EL (cell line): ENCODE data around the gene ATP11A.

Source experiments
- DNase-seq: peaks from one replicate; pipeline ENCODE4 v3.0.0-alpha.2; 2016

The ATP11A gene

GRCh38 chr13:112762690-112763080 lies 72.8 kb downstream of the ATP11A start:
- no peak for DNase-seq

GRCh38 chr13:112764028-112764427 lies 74.2 kb downstream of the ATP11A start:
- DNase-seq: no peak

DNA sequence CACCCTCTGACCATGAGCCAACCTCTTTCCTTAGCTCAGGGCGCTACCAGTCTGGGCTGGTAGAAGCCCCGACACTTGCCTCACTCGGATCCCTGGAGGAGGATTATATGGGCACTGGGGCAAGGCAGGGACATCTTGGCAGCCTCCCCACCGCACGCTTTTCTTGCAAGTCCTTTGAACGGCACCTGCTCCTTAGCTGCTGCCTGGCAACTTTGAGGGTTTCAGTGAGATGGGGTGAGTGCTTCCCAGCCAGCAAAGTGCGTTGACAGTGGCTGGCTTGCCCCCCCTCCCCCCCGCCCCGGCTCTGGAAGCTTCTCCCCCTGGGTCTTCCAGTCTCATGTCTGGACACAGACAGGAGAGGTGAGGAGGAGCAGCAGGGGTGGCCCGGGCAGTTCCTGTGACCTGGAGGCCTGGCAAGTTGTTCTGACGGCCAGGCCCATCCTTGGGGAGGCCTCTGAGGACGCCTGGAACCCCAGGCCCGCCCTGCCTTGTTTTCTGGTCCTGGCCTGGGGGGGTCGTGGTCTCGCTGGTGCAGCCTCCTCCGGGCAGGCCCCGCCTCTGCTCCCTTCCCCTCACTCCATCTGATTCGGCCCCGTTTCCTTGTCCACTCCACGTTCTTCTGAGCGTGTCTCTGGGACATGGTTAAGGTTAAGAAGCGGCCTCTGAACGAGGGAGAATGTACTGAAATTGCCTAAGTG lies 75.2 kb downstream of the ATP11A start:
- DNase-seq: no peak

DNA sequence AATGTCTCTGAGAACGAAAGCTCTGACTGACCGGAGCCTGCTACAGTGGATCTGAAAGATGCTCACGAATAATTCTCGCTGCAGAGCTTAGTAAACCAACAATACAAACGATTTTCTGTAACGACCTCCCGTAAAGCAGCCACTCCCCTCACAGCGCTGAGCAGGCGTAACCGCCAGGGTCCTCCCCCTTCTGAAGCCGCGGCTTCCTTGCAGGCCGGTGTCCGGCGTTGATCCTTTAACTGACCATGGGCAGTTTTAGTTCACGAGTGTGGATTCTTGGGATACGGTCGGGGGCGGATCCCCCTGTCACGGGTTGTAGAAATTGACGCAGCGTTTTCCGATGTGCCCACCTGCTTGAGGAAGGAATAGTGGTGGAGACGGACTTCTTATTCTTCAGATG lies 75.9 kb downstream of the ATP11A start:
- DNase-seq: no peak

- no peak for DNase-seq
Observed at GRCh38 chr13:112766336-112766735, 76.5 kb downstream of the ATP11A start.

GRCh38 chr13:112767506-112768471 lies 78.0 kb downstream of the ATP11A start:
- no peak for DNase-seq

GRCh38 chr13:112768795-112769481 lies 79.1 kb downstream of the ATP11A start:
- DNase-seq: no peak

GRCh38 chr13:112769615-112770014 lies 79.8 kb downstream of the ATP11A start:
- DNase-seq: no peak

GRCh38 chr13:112770504-112770903 lies 80.7 kb downstream of the ATP11A start:
- DNase-seq: no peak

- DNase-seq: no peak
Observed at GRCh38 chr13:112771139-112771876, 81.5 kb downstream of the ATP11A start.

- no peak for DNase-seq
Observed at GRCh38 chr13:112771877-112772538, 82.2 kb downstream of the ATP11A start.

GRCh38 chr13:112772539-112772909 lies 82.7 kb downstream of the ATP11A start:
- no peak for DNase-seq

- no peak for DNase-seq
Observed at GRCh38 chr13:112772929-112773328, 83.1 kb downstream of the ATP11A start.

DNA sequence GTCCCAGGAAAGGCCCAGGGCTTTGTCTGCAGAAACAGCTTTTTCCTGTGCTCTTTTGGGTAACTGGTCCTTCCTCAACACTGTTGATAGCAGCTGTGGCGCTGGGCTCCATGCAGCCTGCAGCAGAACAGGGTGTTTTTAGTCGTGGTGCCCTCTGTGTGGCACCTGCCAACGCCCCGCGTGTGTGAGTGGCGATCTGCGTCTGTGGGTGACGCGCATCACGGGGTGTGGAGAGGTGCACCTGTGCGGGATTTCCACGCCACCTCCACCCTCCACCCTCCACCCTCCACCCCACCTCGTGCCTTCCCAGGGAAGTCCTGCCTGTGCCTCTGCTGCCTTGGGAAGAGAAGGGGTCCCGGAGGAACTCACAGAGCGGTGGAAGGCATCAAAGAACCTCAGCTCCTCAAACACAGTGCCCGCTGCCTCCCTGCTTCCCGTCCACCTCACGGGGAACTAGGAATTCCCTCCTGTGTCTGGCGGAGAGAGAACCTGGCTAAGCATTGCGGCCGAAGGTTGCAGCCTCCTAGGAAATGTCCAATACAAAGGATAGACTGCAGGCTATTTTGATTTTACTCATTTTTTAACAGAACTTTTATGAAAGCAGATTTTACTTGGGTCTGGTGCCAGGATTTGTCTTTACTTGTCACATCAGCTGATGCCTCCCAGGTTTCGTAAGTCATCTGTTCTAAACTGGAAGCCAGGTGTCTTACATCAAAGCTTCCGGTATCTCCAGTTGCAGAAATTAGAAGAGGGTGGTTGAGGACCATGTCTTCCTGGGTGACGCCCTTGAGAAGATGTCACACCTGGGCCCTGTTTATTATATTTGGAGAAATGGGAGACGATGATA lies 84.0 kb downstream of the ATP11A start:
- DNase-seq: no peak

- DNase-seq: no peak
Observed at GRCh38 chr13:112774448-112774792, 84.6 kb downstream of the ATP11A start.

GRCh38 chr13:112774829-112775565 lies 85.2 kb downstream of the ATP11A start:
- no peak for DNase-seq

- no peak for DNase-seq
Observed at GRCh38 chr13:112775791-112776279, 86.0 kb downstream of the ATP11A start.

DNA sequence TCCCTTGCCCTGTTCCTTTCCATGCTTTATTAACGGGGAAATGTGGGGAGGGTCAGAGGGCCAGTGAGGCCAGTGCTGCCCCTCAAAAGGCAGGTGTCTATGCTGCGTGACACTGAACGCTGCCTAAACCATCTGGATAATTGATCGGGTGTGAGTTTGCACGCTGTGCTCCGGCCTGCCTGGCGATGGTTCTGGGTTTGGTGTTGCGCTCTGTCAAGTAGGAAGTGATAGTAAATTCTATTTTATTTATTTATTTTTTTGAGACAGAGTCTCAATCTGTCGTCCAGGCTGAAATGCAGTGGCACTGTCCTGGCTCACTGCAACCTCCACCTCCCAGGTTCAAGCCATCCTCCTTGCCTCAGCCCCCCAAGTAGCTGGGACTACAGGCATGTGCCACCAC lies 86.5 kb downstream of the ATP11A start:
- no peak for DNase-seq

GRCh38 chr13:112776971-112777370 lies 87.1 kb downstream of the ATP11A start:
- DNase-seq: no peak

GRCh38 chr13:112777637-112778406 lies 88.0 kb downstream of the ATP11A start:
- DNase-seq: no peak
